ENCODE measurements around the gene KIF9.

DNA sequence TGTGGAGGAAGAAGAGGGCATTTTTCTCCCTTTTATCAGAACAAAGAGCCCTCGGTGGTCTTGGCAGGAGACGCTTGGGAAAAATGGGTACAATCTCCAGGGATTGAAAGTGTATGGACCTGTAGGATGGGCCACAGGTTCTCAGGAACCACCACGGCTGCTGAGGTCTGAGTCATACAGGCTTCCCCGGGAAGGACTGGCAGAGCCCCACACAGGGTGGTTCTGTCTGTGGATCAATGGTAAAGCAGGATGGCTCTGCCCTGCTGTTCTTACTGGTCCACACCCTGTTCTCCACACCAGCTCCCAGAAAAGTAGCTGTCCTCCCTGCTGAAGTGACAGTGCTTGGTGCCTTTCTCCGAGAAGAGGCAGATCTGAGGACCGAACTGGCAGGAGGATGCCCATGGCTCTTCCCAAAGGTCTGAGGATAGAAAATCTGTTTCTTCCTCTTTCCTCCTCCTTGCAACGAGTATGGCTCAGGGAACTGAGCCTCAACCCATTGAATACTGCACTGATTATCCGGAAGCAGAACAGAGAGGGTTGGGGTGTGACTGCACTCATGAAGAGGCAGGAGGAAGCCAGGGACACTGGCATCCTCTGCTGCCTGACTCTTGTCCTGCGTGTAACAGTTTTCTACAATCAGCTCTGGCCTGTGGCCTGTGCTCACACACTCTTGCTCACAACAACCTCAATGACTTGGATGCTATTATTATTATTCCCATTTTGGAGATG, 39.0 kb downstream of the KIF9 start:
- no peak for TF ChIP-seq ZNF274 (IDR thresholded peaks at IDR 0.05; ENCODE audit: low read depth, low read length)
- no peak for TF ChIP-seq YY1 (IDR thresholded peaks at IDR 0.05; ENCODE audit: insufficient read depth, insufficient read length)
